GM19193 (cell line): Measurements from ENCODE around the gene MYBPHL.

Source experiments
- POLR2A ChIP-seq: IDR thresholded peaks from 4 replicates; pipeline ENCODE4 v1.6.1; 2011; ENCODE audit not compliant: insufficient read depth, insufficient read length; ENCODE audit errors: extremely low read depth

MYBPHL gene

DNA sequence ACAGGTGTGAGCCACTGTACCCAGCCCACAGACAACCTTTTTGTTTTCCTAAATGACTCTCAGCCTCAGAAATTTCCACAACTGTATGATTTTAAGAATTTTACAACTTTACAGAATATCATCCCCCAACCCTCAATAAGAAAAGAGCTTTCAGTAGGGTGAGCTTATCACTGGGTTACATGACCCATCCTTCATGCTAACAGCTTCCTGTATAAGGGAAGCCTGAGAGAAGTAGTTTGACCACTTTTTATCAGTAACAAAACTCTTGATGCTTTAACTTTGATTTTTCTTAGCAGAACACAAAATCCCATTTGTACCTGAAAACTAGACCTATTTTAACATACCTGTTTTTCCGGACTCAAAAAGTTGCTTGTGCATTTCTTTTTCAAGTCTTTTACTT, 9.7 kb upstream of the MYBPHL start:
- no peak for TF ChIP-seq POLR2A

DNA sequence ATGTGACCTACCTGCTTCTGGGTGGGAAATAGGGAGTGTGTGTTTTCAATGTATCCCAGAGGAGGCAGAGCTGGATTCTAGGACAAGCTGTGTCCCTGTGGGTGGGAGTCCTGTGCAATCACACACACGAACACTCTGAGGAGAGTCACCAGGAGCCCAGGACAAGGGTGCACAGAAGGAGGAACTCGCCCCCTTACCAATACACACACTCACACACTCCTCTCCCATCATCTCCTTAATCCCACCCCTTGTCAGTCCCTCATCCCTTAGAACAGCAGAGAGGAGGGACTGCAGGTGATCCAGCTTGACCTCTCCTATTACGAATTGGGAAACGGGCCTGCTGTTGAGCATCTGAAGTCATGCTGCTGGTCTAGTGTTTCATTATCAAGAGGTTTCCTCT, 8.5 kb upstream of the MYBPHL start:
- no peak for TF ChIP-seq POLR2A

- no peak for TF ChIP-seq POLR2A
Observed at GRCh38 chr1:109314795-109315194, 8.0 kb upstream of the MYBPHL start.

- no peak for TF ChIP-seq POLR2A
Observed at GRCh38 chr1:109312978-109313775, 6.4 kb upstream of the MYBPHL start.

DNA sequence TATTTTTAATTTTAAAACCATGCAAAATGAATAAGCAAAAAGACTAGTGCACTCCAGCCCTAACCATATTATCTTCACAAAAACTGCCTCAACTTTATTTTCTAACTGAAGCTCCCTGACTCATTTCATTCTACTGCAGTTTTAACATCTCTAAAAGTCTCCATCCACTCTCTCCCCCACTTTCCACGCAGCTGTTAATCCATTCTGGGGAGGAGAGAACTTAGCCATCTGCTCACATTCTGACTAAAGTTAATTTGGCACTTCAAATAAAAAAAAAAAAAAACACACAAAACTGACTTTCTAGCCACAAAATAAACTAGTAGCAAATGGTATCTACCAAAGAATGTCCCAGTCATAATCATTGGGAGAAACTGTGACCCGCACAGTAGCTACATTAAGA, 5.4 kb upstream of the MYBPHL start:
- TF ChIP-seq POLR2A, result no peak

DNA sequence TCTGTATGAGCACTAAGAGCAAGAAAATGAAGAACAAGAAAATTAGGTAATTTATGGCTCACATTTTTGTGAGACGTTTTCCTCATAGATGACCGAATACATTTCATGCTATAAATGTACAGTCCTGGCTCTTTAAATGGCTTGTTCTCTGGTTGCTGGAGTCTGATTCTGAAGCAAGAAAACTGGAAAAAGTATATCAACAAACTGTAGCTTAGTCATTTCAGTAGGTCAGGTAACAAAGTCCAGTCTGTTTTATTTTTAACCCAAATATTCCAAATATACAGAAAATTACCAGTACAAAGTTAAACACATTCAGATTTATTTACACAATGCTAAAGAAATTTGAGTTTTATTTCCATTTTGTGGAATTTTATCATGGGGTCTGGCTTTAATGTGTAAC, 2.5 kb upstream of the MYBPHL start:
- no peak for TF ChIP-seq POLR2A

DNA sequence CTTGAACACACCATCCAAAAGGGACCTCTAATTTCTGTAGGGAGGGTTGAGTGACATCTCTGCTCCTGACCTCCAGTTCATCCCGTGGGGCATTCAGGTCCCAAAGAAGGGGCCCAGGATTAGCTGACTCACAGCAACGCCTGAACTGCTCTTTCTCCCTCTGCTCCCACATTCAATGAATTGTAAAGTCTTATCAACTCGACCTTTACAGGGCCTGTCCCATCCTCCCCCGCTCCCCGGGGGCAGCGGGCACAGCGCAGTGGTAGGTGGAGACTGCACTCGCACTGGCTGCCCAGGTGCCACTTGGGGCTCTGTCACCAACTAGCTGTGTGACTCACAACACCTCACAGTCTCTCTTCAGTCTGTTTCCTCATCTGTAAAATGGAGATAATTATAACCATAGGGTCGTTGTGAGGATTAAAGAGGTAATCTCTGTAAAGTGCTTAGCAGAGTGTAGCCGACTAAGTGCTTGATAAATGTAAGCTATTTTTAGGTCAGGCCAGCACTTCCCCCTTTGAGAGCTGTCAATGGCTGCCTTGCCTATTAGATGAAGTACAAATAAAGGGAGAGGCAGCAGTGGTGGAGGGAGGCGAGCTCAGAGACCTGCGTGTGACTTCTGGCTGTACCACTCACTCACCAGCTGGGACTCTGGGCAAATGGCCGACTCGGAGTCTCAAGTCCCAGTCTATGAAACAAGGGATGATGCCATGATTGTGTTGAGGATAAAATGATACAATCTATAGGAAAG, 637 bp upstream of the MYBPHL start:
- no peak for TF ChIP-seq POLR2A

GRCh38 chr1:109304226-109304920, 2.4 kb downstream of the MYBPHL start:
- TF ChIP-seq POLR2A, result no peak

GRCh38 chr1:109301874-109302273, 4.9 kb downstream of the MYBPHL start:
- TF ChIP-seq POLR2A, result no peak

GRCh38 chr1:109300650-109301151, 6.1 kb downstream of the MYBPHL start:
- TF ChIP-seq POLR2A, result no peak

- no peak for TF ChIP-seq POLR2A
Observed at GRCh38 chr1:109299558-109300343, 7.1 kb downstream of the MYBPHL start.

- TF ChIP-seq POLR2A, result no peak
Observed at GRCh38 chr1:109298666-109299557, 7.9 kb downstream of the MYBPHL start.

GRCh38 chr1:109296782-109297181, 10.0 kb downstream of the MYBPHL start:
- TF ChIP-seq POLR2A, result no peak
